Measurements from ENCODE around the gene TOMM34. TPM values are rescaled to one million over a fixed set of nuclear protein-coding genes. Genes with fewer than 3 reads are reported as not detected.
A peak's percentile ranks its signal among the peaks of the same experiment; 100 is the strongest.

The TOMM34 gene
- polyA plus RNA-seq, 3 donors: 6.4 to 9.1 (median 7.7) TPM

- Histone ChIP-seq H3K4me1 (ENCODE audit: control insufficient read depth in 1 of 2, insufficient read depth in 2 of 2, low read length in 2 of 2) (peaks cover 8 to 9% of the 10 kb centered on the region in 2 donors), H3K4me3 (replicated peaks in 1 of 3; ENCODE audit: low read depth in 2 of 3, low read length in 3 of 3) (no peak overlapping the region), H3K9me3 (replicated peaks in 1 of 2; ENCODE audit: control insufficient read depth in 1 of 2, insufficient read depth in 1 of 2, low read length in 2 of 2) (no peaks in the 10 kb centered on the region), H3K9ac (ENCODE audit: insufficient read depth, low read length, poor library complexity, severe bottlenecking) (no peak overlapping the region), H3K27ac (ENCODE audit: low read depth in 1 of 2, low read length in 2 of 2) (peak overlapping the region in 1 of 2 donors; percentile 28), H3K27me3 (ENCODE audit: control insufficient read depth in 2 of 2, insufficient read depth in 2 of 2, low read length in 2 of 2) (no peaks in the 10 kb centered on the region), H4K20me1 (ENCODE audit: insufficient read depth, low read length) (no peaks in the 10 kb centered on the region), H3K79me2 (ENCODE audit: insufficient read depth, low read length) (no peaks in the 10 kb centered on the region), H3K4me2 (replicated peaks; ENCODE audit: extremely low read depth, low read length, poor library complexity, severe bottlenecking) (no peak overlapping the region), H2AFZ (ENCODE audit: insufficient read depth, low read depth, low read length, poor library complexity, severe bottlenecking) (no peak overlapping the region), H3K36me3 (replicated peaks in 1 of 2; ENCODE audit: control insufficient read depth in 1 of 2, insufficient read depth in 2 of 2, low read length in 2 of 2) (peaks cover 71 to 93% of the 10 kb centered on the region in 2 donors)
- DNase-seq: no peak
- Mint-ChIP-seq H3K36me3 (peaks cover 74 to 81% of the 10 kb centered on the region in 2 donors), H3K4me1 (peaks cover 20% of the 10 kb centered on the region), H3K4me3 (no peak overlapping the region), H3K9me3 (no peaks in the 10 kb centered on the region), H3K27ac (peak overlapping the region in 4 of 7 donors; percentile 18 to 58 (median 40)), H3K27me3 (ENCODE audit: low read depth in 3 of 3) (peaks cover 0 to 2% (median 0%) of the 10 kb centered on the region in 3 donors)
- TF ChIP-seq CTCF (IDR thresholded peaks at IDR 0.05): no peak
- 100% methylated on average over 4 of the region's 5 CpGs for WGBS (ENCODE audit: insufficient coverage)
- intact Hi-C loops (cut with micrococcal nuclease): no loop called here
These were observed 12.1 kb downstream of the TOMM34 start for GRCh38 chr20:44948107-44948506.

- WGBS (ENCODE audit: insufficient coverage): 100% methylated on average over 1 of the region's 2 CpGs
- Histone ChIP-seq H3K27me3 (ENCODE audit: control insufficient read depth in 2 of 2, insufficient read depth in 2 of 2, low read length in 2 of 2) (no peaks in the 10 kb centered on the region), H3K9me3 (replicated peaks in 1 of 2; ENCODE audit: control insufficient read depth in 1 of 2, insufficient read depth in 1 of 2, low read length in 2 of 2) (no peaks in the 10 kb centered on the region), H3K4me3 (replicated peaks in 1 of 3; ENCODE audit: low read depth in 2 of 3, low read length in 3 of 3) (no peak overlapping the region), H3K4me2 (replicated peaks; ENCODE audit: extremely low read depth, low read length, poor library complexity, severe bottlenecking) (no peak overlapping the region), H2AFZ (ENCODE audit: insufficient read depth, low read depth, low read length, poor library complexity, severe bottlenecking) (no peak overlapping the region), H4K20me1 (ENCODE audit: insufficient read depth, low read length) (no peaks in the 10 kb centered on the region), H3K79me2 (ENCODE audit: insufficient read depth, low read length) (no peaks in the 10 kb centered on the region), H3K4me1 (ENCODE audit: control insufficient read depth in 1 of 2, insufficient read depth in 2 of 2, low read length in 2 of 2) (peaks cover 8 to 9% of the 10 kb centered on the region in 2 donors), H3K27ac (ENCODE audit: low read depth in 1 of 2, low read length in 2 of 2) (peak overlapping the region in 1 of 2 donors; percentile 12), H3K9ac (ENCODE audit: insufficient read depth, low read length, poor library complexity, severe bottlenecking) (no peak overlapping the region), H3K36me3 (replicated peaks in 1 of 2; ENCODE audit: control insufficient read depth in 1 of 2, insufficient read depth in 2 of 2, low read length in 2 of 2) (peaks cover 81 to 93% of the 10 kb centered on the region in 2 donors)
- Mint-ChIP-seq H3K4me1 (peaks cover 15% of the 10 kb centered on the region), H3K9me3 (no peaks in the 10 kb centered on the region), H3K27me3 (ENCODE audit: low read depth in 3 of 3) (peaks cover 0 to 3% (median 0%) of the 10 kb centered on the region in 3 donors), H3K27ac (peak overlapping the region in 2 of 7 donors; percentile 13 to 69), H3K36me3 (peaks cover 74 to 80% of the 10 kb centered on the region in 2 donors), H3K4me3 (no peak overlapping the region)
- intact Hi-C loops (cut with micrococcal nuclease): no loop called here
- TF ChIP-seq CTCF (IDR thresholded peaks at IDR 0.05): no peak
- no peak for DNase-seq
These were observed 13.8 kb downstream of the TOMM34 start for GRCh38 chr20:44946271-44946852.

All from CD14-positive monocyte (primary cell).